ENCODE data around the gene OTUB1.

- TF ChIP-seq CTCF (IDR thresholded peaks at IDR 0.05) (no peak), POLR2AphosphoS5 (IDR thresholded peaks at IDR 0.05) (no peak), POLR2A (IDR thresholded peaks at IDR 0.05) (no peak), EP300 (IDR thresholded peaks at IDR 0.05) (no peak)
These were observed 21.0 kb downstream of the OTUB1 start for GRCh38 chr11:64007160-64007628.
